ENCODE data around the gene TMEM109.

The TMEM109 gene

GRCh38 chr11:60970890-60971289 is 56.9 kb downstream of the TMEM109 start:
- DNase-seq (ENCODE audit: low spot score): no peak

GRCh38 chr11:60971520-60971919 is 57.6 kb downstream of the TMEM109 start, which contains the start of gene CD6:
TSS of gene CD6 (plus strand) at chr11:60971680. CDS start at chr11:60971866, 186 bp downstream.
- DNase-seq (ENCODE audit: low spot score): no peak

GRCh38 chr11:60972182-60973030 is 58.4 kb downstream of the TMEM109 start:
- no peak for DNase-seq (ENCODE audit: low spot score)

All from pons (tissue), 1 donor.